ENCODE data around the gene ZSWIM1. TPM values are rescaled to one million over a fixed set of nuclear protein-coding genes. Genes with fewer than 3 reads are reported as not detected.

Gene ZSWIM1
- total and polyA plus RNA-seq, 10 of the 15 experiments (the other 5 are each of a cell fraction or from before 2014, with no cell fraction given) = 2.4 to 16.0 (median 9.8) TPM

DNA sequence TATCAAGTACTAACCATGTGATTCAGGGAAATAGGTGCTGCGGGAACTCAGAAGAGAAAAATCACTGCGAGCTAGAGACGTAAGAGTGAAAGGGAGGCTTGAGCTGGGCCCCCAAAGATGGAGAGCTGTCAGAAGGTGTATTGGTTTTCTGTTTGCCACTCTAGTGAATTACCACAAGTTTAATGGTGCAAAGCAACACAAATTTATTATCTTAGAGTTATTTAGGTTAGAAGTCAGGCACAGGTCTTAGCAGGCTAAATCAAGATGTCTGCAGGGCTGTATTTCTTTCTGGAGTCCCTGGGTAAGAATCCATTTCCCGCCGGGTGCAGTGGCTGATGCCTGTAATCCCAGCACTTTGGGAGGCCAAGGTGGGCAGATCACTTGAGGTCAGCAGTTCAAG lies 21.1 kb upstream of the ZSWIM1 start (continued):
- TF ChIP-seq, protein P1, sequence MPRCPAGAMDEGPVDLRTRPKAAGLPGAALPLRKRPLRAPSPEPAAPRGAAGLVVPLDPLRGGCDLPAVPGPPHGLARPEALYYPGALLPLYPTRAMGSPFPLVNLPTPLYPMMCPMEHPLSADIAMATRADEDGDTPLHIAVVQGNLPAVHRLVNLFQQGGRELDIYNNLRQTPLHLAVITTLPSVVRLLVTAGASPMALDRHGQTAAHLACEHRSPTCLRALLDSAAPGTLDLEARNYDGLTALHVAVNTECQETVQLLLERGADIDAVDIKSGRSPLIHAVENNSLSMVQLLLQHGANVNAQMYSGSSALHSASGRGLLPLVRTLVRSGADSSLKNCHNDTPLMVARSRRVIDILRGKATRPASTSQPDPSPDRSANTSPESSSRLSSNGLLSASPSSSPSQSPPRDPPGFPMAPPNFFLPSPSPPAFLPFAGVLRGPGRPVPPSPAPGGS (IDR thresholded peaks at IDR 0.05; ENCODE audit: borderline replicate concordance, insufficient read depth, low read depth, low read length, poor library complexity, severe bottlenecking) = no peak
- no peak for TF ChIP-seq STAT3 (IDR thresholded peaks at IDR 0.05; ENCODE audit: low read depth, low read length)
- TF ChIP-seq, protein P2, sequence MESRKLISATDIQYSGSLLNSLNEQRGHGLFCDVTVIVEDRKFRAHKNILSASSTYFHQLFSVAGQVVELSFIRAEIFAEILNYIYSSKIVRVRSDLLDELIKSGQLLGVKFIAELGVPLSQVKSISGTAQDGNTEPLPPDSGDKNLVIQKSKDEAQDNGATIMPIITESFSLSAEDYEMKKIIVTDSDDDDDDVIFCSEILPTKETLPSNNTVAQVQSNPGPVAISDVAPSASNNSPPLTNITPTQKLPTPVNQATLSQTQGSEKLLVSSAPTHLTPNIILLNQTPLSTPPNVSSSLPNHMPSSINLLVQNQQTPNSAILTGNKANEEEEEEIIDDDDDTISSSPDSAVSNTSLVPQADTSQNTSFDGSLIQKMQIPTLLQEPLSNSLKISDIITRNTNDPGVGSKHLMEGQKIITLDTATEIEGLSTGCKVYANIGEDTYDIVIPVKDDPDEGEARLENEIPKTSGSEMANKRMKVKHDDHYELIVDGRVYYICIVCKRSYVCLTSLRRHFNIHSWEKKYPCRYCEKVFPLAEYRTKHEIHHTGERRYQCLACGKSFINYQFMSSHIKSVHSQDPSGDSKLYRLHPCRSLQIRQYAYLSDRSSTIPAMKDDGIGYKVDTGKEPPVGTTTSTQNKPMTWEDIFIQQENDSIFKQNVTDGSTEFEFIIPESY (IDR thresholded peaks at IDR 0.05) = no peak
- TF ChIP-seq KAT2A (conservative IDR thresholded peaks at IDR 0.05; ENCODE audit: control insufficient read depth, low read depth, low read length) = no peak

DNA sequence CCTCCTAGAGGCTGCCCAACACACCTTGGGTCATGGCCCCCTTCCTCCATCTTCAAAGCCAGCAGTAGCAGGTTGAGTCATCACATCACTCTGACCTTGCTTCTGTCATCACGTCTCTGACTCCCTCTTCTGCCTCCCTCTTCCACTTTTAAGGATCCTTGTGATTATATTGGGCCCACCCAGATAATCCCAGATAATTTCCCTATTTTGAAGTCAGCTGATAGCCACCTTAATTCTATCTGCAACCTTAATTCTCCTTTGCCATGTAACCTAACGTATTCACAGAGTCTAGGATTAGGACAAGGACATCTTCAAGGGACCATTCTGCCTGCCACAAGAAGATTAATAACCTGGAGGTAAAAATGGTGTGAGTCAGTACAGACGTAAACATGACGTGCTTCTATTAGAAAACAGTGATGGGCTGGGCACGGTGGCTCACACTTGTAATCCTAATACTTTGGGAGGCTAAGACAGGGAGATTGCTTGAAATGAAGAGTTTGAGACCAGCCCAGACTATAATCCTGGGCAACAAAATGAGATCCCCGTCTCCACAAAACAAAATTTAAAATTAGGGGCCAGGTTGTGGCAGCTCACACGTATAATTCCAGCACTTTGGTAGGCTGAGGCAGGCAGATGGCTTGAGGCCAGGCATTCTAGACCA lies 20.3 kb upstream of the ZSWIM1 start:
- no peak overlapping the region for H3K9ac ChIP-seq (ENCODE audit: control insufficient read depth, insufficient read depth, low read length)
- POLR2A ChIA-PET = interaction anchor here (1.5 kb wide), 2 partner anchors 30 to 74 kb away, joined by 3 to 4 read pairs; partner anchors contain the start of gene PCIF1
- no peak overlapping the region for H3K4me2 ChIP-seq (ENCODE audit: control insufficient read depth, insufficient read depth)
- no peak overlapping the region for H2AFZ ChIP-seq (ENCODE audit: control insufficient read depth, low read depth, low read length)
- peaks cover 15% of the 10 kb centered on the region for H3K79me2 ChIP-seq (ENCODE audit: control insufficient read depth, insufficient read depth, low read length)
- BruUV-seq (replicated peaks) = no TSS peak
- SMC1A ChIA-PET (ENCODE audit: uncharacterized antibody, unreplicated experiment) = no interaction called here
- no peaks in the 10 kb centered on the region for H3K27me3 ChIP-seq (replicated peaks in 1 of 2; ENCODE audit: control insufficient read depth in 2 of 2, insufficient read depth in 2 of 2, low read length in 1 of 2)
- intact Hi-C loops (cut with micrococcal nuclease; ENCODE audit: unreplicated experiment) = no loop called here
- FAIRE-seq = no peak
- ATAC-seq = no peak
- H3K9me3 ChIP-seq (replicated peaks; ENCODE audit: control insufficient read depth, insufficient read depth, low read length) = no peaks in the 10 kb centered on the region
- no peak overlapping the region for H3K4me3 ChIP-seq
- RAD21 ChIA-PET (ENCODE audit: unreplicated experiment) = no interaction called here
- CTCF ChIA-PET = interaction anchor here (1.4 kb wide), 1 partner anchor 109 kb away, joined by 3 read pairs; no protein-coding TSS in a partner anchor
- no peak for DNase-seq (ENCODE audit: low read depth, low spot score)
- 85% methylated on average over 7 of the region's 7 CpGs for WGBS (ENCODE audit: insufficient coverage, insufficient replicate concordance, low lambda C conversion rate, missing lambda C conversion rate)
- no peaks in the 10 kb centered on the region for H4K20me1 ChIP-seq (ENCODE audit: control insufficient read depth, insufficient read depth)
- H3K4me1 ChIP-seq (ENCODE audit: control insufficient read depth, insufficient read depth, low read length) = peaks cover 8% of the 10 kb centered on the region
- H3K36me3 ChIP-seq (ENCODE audit: control insufficient read depth in 2 of 2, insufficient read depth in 2 of 2, low read length in 1 of 2) = no peaks in the 10 kb centered on the region
- in situ Hi-C loops (cut with MboI) = no loop called here
- TF ChIP-seq NBN (IDR thresholded peaks at IDR 0.05) (no peak), ZSCAN29 (IDR thresholded peaks at IDR 0.05) (no peak), RAD51 (IDR thresholded peaks at IDR 0.05) (no peak), MTA3 (IDR thresholded peaks at IDR 0.05; ENCODE audit: borderline replicate concordance, low read length) (no peak), POLR2A (IDR thresholded peaks at IDR 0.05; ENCODE audit: low read depth, low read length) (no peak)
- no peak overlapping the region for H3K27ac ChIP-seq (ENCODE audit: control insufficient read depth, insufficient read depth)

Data from GM12878 (cell line).